Left renal cortex interstitium (tissue), 4 donors: Measurements from ENCODE around the gene USP17L24. TPM values are rescaled to one million over a fixed set of nuclear protein-coding genes. Genes with fewer than 3 reads are reported as not detected.
"Not testable (repeated sequence)": the region's sequence is repeated elsewhere in the genome, so short reads cannot be mapped to it uniquely, and the experiment has no call there.

ENCODE experiments used
- DNase-seq, 4 donors: peaks; one replicate each; pipeline ENCODE4 v3.0.0-alpha.2; 2013; ENCODE audit warnings: low read depth in 4 of 4, low spot score in 2 of 4, missing footprints in 1 of 4
- polyA plus RNA-seq, 4 donors: library from polyadenylated mRNA; unstranded; fragments of 120-200 nt; gene quantifications; one replicate each; pipeline ENCODE4 v1.2.1, GENCODE V29; 2013; ENCODE audit not compliant: insufficient read length in 4 of 4

USP17L24 gene, protein sequence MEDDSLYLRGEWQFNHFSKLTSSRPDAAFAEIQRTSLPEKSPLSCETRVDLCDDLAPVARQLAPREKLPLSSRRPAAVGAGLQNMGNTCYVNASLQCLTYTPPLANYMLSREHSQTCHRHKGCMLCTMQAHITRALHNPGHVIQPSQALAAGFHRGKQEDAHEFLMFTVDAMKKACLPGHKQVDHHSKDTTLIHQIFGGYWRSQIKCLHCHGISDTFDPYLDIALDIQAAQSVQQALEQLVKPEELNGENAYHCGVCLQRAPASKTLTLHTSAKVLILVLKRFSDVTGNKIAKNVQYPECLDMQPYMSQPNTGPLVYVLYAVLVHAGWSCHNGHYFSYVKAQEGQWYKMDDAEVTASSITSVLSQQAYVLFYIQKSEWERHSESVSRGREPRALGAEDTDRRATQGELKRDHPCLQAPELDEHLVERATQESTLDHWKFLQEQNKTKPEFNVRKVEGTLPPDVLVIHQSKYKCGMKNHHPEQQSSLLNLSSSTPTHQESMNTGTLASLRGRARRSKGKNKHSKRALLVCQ
- polyA plus RNA-seq, result not detected

DNA sequence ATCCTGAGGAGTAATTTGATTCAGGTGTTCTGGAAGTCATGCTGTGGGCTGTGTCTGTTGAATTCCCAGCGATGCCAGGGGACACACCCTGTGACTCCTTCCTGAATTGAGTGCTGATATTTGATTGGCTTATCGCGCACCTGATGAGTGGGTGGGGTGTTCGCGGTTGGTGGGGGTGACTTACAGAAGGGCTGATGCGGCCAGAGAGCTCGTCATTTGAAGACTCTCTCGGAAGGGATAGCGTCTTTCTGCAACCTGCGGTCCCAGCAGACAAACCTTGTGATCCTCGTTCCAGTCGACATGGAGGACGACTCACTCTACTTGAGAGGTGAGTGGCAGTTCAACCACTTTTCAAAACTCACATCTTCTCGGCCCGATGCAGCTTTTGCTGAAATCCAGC, at the start of gene USP17L24:
TSS of gene USP17L24 (plus strand) at position 301 of the 400 bp plus-strand sequence. CDS start at position 301, 0 bp downstream.
- not testable (repeated sequence) for DNase-seq

DNA sequence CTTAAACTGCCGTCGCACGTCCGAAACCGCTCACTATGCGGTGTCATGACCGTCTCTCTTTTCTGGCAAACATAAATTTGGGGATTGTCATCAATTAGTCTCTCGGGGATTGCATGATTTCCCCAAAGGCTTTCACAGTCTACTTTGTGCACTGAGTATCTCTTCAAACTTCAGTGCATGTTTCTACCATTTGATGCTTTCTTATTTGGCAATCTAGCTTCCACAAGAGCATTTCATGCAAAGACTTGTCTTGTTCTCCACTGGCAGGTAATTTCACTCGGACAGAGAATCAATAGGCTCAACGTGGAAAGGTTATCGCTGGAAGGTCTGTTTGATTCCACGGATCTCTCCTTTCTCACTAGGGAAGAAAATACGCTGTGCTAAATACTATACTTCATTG, 774 bp upstream of the USP17L24 start:
- not testable (repeated sequence) for DNase-seq

DNA sequence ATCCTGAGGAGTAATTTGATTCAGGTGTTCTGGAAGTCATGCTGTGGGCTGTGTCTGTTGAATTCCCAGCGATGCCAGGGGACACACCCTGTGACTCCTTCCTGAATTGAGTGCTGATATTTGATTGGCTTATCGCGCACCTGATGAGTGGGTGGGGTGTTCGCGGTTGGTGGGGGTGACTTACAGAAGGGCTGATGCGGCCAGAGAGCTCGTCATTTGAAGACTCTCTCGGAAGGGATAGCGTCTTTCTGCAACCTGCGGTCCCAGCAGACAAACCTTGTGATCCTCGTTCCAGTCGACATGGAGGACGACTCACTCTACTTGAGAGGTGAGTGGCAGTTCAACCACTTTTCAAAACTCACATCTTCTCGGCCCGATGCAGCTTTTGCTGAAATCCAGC, 4.6 kb downstream of the USP17L24 start, which contains the start of gene USP17L25:
TSS of gene USP17L25 (plus strand) at position 301 of the 400 bp plus-strand sequence. CDS start at position 301, 0 bp downstream.
- not testable (repeated sequence) for DNase-seq

DNA sequence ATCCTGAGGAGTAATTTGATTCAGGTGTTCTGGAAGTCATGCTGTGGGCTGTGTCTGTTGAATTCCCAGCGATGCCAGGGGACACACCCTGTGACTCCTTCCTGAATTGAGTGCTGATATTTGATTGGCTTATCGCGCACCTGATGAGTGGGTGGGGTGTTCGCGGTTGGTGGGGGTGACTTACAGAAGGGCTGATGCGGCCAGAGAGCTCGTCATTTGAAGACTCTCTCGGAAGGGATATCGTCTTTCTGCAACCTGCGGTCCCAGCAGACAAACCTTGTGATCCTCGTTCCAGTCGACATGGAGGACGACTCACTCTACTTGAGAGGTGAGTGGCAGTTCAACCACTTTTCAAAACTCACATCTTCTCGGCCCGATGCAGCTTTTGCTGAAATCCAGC, 9.4 kb downstream of the USP17L24 start, which contains the start of gene USP17L26:
TSS of gene USP17L26 (plus strand) at position 301 of the 400 bp plus-strand sequence. CDS start at position 301, 0 bp downstream.
- DNase-seq, result not testable (repeated sequence)

DNA sequence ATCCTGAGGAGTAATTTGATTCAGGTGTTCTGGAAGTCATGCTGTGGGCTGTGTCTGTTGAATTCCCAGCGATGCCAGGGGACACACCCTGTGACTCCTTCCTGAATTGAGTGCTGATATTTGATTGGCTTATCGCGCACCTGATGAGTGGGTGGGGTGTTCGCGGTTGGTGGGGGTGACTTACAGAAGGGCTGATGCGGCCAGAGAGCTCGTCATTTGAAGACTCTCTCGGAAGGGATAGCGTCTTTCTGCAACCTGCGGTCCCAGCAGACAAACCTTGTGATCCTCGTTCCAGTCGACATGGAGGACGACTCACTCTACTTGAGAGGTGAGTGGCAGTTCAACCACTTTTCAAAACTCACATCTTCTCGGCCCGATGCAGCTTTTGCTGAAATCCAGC, 14.1 kb downstream of the USP17L24 start, which contains the start of gene USP17L5:
TSS of gene USP17L5 (plus strand) at position 301 of the 400 bp plus-strand sequence. CDS start at position 301, 0 bp downstream.
- not testable (repeated sequence) for DNase-seq

DNA sequence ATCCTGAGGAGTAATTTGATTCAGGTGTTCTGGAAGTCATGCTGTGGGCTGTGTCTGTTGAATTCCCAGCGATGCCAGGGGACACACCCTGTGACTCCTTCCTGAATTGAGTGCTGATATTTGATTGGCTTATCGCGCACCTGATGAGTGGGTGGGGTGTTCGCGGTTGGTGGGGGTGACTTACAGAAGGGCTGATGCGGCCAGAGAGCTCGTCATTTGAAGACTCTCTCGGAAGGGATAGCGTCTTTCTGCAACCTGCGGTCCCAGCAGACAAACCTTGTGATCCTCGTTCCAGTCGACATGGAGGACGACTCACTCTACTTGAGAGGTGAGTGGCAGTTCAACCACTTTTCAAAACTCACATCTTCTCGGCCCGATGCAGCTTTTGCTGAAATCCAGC, 18.9 kb downstream of the USP17L24 start, which contains the start of gene USP17L27:
TSS of gene USP17L27 (plus strand) at position 301 of the 400 bp plus-strand sequence. CDS start at position 301, 0 bp downstream.
- DNase-seq, result not testable (repeated sequence)

DNA sequence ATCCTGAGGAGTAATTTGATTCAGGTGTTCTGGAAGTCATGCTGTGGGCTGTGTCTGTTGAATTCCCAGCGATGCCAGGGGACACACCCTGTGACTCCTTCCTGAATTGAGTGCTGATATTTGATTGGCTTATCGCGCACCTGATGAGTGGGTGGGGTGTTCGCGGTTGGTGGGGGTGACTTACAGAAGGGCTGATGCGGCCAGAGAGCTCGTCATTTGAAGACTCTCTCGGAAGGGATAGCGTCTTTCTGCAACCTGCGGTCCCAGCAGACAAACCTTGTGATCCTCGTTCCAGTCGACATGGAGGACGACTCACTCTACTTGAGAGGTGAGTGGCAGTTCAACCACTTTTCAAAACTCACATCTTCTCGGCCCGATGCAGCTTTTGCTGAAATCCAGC, 23.6 kb downstream of the USP17L24 start, which contains the start of gene USP17L28:
TSS of gene USP17L28 (plus strand) at position 301 of the 400 bp plus-strand sequence. CDS start at position 301, 0 bp downstream.
- DNase-seq, result not testable (repeated sequence)

DNA sequence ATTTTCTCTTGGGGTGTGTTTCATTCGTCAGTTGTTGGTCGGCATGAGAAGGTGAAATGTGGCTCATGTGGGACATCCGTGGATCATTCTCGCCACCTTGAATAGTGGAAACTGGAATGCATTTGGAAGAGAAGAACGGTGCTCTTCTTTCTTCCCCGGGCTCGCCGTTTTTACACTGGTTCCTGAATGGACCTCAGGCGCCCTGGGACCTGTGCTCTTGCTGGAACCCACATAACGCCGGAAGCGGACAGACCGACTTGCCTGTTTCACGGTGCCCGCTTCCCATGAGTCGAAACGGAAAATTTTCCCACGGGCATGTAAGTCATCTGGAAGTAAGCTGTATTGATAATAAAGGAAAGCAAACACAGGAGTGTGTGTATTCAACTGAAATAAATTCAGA, 25.9 kb downstream of the USP17L24 start:
- not testable (repeated sequence) for DNase-seq

DNA sequence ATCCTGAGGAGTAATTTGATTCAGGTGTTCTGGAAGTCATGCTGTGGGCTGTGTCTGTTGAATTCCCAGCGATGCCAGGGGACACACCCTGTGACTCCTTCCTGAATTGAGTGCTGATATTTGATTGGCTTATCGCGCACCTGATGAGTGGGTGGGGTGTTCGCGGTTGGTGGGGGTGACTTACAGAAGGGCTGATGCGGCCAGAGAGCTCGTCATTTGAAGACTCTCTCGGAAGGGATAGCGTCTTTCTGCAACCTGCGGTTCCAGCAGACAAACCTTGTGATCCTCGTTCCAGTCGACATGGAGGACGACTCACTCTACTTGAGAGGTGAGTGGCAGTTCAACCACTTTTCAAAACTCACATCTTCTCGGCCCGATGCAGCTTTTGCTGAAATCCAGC, 28.4 kb downstream of the USP17L24 start, which contains the start of gene USP17L29:
TSS of gene USP17L29 (plus strand) at position 301 of the 400 bp plus-strand sequence. CDS start at position 301, 0 bp downstream.
- DNase-seq, result not testable (repeated sequence)

DNA sequence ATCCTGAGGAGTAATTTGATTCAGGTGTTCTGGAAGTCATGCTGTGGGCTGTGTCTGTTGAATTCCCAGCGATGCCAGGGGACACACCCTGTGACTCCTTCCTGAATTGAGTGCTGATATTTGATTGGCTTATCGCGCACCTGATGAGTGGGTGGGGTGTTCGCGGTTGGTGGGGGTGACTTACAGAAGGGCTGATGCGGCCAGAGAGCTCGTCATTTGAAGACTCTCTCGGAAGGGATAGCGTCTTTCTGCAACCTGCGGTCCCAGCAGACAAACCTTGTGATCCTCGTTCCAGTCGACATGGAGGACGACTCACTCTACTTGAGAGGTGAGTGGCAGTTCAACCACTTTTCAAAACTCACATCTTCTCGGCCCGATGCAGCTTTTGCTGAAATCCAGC, 37.9 kb downstream of the USP17L24 start, which contains the start of gene USP17L30:
TSS of gene USP17L30 (plus strand) at position 301 of the 400 bp plus-strand sequence. CDS start at position 301, 0 bp downstream.
- DNase-seq, result not testable (repeated sequence)

Other genes with a start within 250 kb of the USP17L24 start
- under 1 TPM in 1 of 4 donors, not detected in 3; 0.06 TPM for gene FAM90A26, start 154.8 kb upstream of the USP17L24 start, polyA plus RNA-seq
- not detected for gene USP17L10, start 114.5 kb upstream of the USP17L24 start, polyA plus RNA-seq
- gene USP17L11, start 109.8 kb upstream of the USP17L24 start, polyA plus RNA-seq, result not detected
- not detected for gene USP17L12, start 105.0 kb upstream of the USP17L24 start, polyA plus RNA-seq
- gene USP17L13, start 100.3 kb upstream of the USP17L24 start, polyA plus RNA-seq, result not detected
- not detected for gene USP17L15, start 90.8 kb upstream of the USP17L24 start, polyA plus RNA-seq
- gene USP17L17, start 81.3 kb upstream of the USP17L24 start, polyA plus RNA-seq, result not detected
- not detected for gene USP17L18, start 76.5 kb upstream of the USP17L24 start, polyA plus RNA-seq
- not detected for gene USP17L19, start 71.8 kb upstream of the USP17L24 start, polyA plus RNA-seq
- not detected for gene USP17L20, start 67.0 kb upstream of the USP17L24 start, polyA plus RNA-seq
- not detected for gene USP17L21, start 62.3 kb upstream of the USP17L24 start, polyA plus RNA-seq
- under 1 TPM in 1 of 4 donors, not detected in 3; 0.13 TPM for gene USP17L22, start 57.5 kb upstream of the USP17L24 start, polyA plus RNA-seq
- not detected for gene USP17L25, start 4.7 kb downstream of the USP17L24 start, polyA plus RNA-seq
- gene USP17L26, start 9.5 kb downstream of the USP17L24 start, polyA plus RNA-seq, result not detected
- gene USP17L5, start 14.2 kb downstream of the USP17L24 start, polyA plus RNA-seq, result not detected
- not detected for gene USP17L27, start 19.0 kb downstream of the USP17L24 start, polyA plus RNA-seq
- gene USP17L28, start 23.7 kb downstream of the USP17L24 start, polyA plus RNA-seq, result not detected
- not detected for gene USP17L29, start 28.5 kb downstream of the USP17L24 start, polyA plus RNA-seq
- gene USP17L30, start 38.0 kb downstream of the USP17L24 start, polyA plus RNA-seq, result not detected
- not detected for gene DEFB131A, start 119.2 kb downstream of the USP17L24 start, polyA plus RNA-seq